IPS-20b (cell line): ENCODE results near the gene COP1.
"Not testable (repeated sequence)": the region's sequence is repeated elsewhere in the genome, so short reads cannot be mapped to it uniquely, and the experiment has no call there.

Source experiments
- H3K27ac ChIP-seq: one replicate; pipeline ENCODE4 v1.5.1; 2013; ENCODE audit warnings: low read length
- H3K27me3 ChIP-seq: 2 replicates; pipeline ENCODE4 v1.6.1; 2013; ENCODE audit warnings: mild to moderate bottlenecking, low read length, inconsistent platforms; ENCODE audit not compliant: insufficient read depth
- H3K36me3 ChIP-seq: 2 replicates; pipeline ENCODE4 v1.6.1; 2013; ENCODE audit warnings: low read depth, mild to moderate bottlenecking, inconsistent platforms, low read length, moderate library complexity; ENCODE audit not compliant: insufficient read depth
- H3K4me1 ChIP-seq: 2 replicates; pipeline ENCODE4 v1.6.1; 2013; ENCODE audit warnings: mild to moderate bottlenecking, control low read depth, inconsistent platforms, low read length, moderate library complexity; ENCODE audit not compliant: insufficient read depth
- H3K4me3 ChIP-seq: 2 replicates; pipeline ENCODE4 v1.5.1; 2013; ENCODE audit warnings: mild to moderate bottlenecking, low read length, inconsistent platforms
- H3K9ac ChIP-seq: 2 replicates; pipeline ENCODE4 v1.6.1; 2013; ENCODE audit warnings: low read depth, mild to moderate bottlenecking, inconsistent platforms, low read length, moderate library complexity
- H3K9me3 ChIP-seq: 2 replicates; pipeline ENCODE4 v1.6.1; 2013; ENCODE audit warnings: mild to moderate bottlenecking, low read depth, low read length, inconsistent platforms; ENCODE audit not compliant: insufficient read depth

COP1 gene

DNA sequence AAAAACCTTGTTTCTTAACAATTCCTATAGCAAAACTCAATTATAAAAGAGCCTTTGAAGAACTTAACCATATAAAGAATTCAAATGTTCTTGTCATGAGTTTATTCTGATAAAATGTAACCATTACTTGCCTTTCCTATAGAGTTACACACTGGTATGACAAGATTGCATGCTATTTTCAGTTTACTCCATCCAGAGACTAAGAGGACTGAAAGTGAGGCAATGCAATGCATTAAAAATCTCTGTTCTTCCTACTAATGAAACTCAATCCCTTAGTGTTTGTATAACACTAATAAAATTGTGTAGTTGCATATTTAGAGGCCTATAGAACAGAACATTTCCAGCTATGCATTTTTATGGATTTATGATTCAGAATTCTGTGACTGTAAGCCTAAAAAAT lies 88.1 kb downstream of the COP1 start:
- H3K36me3 ChIP-seq = 0 out of 2 replicates have a peak, but pooled peaks cover 6% of the 10 kb centered on the region
- no peaks in the 10 kb centered on the region for H3K27me3 ChIP-seq
- no peak overlapping the region for H3K9ac ChIP-seq
- H3K27ac ChIP-seq = no peak overlapping the region
- H3K9me3 ChIP-seq = no peaks in the 10 kb centered on the region
- no peak overlapping the region for H3K4me3 ChIP-seq
- H3K4me1 ChIP-seq = no peaks in the 10 kb centered on the region

DNA sequence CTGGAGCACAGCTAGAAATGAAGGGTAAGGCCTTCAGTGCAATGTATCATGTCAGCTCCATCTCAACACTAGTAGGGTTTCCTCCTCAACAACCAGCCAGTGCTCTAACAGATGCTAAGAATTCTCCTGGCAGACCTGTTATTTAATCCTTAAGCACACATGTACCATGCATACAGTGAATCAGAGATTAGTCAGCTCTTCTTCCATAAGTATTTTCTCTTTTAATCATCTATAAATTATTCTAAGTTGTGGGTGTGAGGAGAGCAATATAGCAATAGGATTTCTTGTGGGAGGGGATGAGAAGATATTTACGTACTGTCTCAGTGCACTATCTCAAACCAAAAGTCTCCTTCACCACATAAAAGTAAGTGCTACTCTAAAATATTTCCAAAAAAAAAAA lies 95.3 kb downstream of the COP1 start:
- Histone ChIP-seq H3K9ac (no peak overlapping the region), H3K27me3 (no peaks in the 10 kb centered on the region), H3K27ac (no peak overlapping the region), H3K4me1 (no peaks in the 10 kb centered on the region), H3K4me3 (no peak overlapping the region), H3K9me3 (no peaks in the 10 kb centered on the region), H3K36me3 (0 out of 2 replicates have a peak, but pooled peaks cover 6% of the 10 kb centered on the region)

DNA sequence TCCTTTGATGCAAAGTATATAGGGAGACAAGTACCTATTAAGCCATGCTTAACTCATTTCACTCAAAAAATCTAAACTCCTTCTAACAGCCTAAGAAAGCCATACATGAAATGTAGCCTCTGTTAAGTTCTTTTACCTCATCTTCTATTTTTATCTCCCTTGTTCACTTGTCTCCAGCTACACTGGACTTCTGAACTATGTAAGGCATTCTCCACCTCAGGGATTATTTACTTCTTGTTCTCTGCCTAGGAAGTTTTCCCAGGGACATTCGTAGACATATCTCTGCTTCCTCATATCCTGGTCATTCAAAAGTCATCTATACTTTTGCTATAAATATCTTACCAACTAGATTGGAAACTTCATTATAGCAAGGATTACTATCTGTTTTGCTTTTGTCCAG lies 96.9 kb downstream of the COP1 start:
- Histone ChIP-seq H3K9me3 (no peaks in the 10 kb centered on the region), H3K4me3 (no peak overlapping the region), H3K27me3 (no peaks in the 10 kb centered on the region), H3K36me3 (no peaks in the 10 kb centered on the region), H3K27ac (no peak overlapping the region), H3K4me1 (no peaks in the 10 kb centered on the region), H3K9ac (no peak overlapping the region)

DNA sequence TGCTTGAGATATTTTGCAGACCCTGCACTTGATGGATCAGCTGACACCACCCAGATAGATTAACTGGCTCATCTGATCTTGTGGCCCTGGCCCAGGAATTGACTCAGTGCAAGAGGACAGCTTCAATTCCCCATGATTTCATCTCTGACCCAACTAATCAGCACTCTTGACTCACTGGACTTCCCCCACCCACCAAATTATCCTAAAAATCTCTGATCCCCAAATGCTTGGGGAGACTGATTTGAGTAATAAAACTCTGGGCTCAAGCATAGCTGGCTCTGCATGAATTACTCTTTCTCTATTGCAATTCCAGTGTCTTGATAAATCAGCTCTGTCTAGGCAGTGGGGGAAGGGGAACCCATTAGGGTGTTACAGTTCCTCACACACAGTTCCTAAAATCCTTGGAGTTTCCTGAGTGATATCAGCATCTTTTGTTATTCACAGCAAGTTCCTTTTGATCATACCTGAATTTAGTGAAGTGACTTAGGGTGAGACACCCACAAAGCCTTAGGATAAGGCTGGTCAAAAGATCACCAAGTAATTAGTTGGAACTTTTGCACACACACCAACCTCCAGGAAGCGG lies 104.2 kb downstream of the COP1 start:
- Histone ChIP-seq H3K9ac (no peak overlapping the region), H3K9me3 (peaks cover 14% of the 10 kb centered on the region; the same call in 1 of the 2 replicates), H3K4me3 (no peak overlapping the region), H3K4me1 (peaks cover 4% of the 10 kb centered on the region), H3K27me3 (no peaks in the 10 kb centered on the region), H3K27ac (no peak overlapping the region), H3K36me3 (peaks cover 18% of the 10 kb centered on the region; the same call in 1 of the 2 replicates)

DNA sequence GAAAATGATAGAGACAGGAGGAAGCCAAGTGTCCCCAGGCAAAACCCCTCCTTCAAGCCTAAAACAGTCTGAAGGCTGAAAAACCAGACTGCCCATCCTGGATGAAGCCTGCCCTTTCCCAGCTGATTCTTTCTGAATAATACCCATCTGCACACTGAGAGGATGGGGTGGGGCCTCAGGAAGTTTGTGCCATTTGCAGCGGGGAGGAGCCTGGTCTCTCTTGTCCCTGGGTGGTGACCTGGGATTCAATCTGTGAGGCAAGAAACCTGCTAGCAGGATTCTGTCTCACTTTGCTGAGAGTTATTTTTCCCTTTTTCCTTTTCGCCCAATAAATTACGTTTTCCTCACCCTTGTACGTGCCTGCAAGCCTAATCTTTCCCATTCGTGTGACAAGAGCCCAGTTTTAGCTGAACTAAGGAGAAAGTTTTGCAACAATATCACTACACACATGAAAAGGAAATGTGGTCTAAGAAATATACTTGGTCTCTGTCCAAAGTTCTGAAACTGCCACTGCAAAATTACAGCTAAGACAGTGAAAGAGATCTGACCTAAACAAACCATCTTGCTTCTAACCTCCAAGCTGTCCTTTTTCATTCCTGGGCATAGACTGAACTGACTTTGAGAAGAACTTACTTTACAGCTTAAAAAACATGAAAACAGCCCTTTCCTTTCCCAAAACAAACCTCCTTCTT lies 105.0 kb downstream of the COP1 start:
- Histone ChIP-seq H3K9me3 (peaks cover 14% of the 10 kb centered on the region; the same call in 1 of the 2 replicates), H3K36me3 (peaks cover 18% of the 10 kb centered on the region; the same call in 1 of the 2 replicates), H3K4me1 (peaks cover 4% of the 10 kb centered on the region), H3K4me3 (no peak overlapping the region), H3K27ac (no peak overlapping the region), H3K27me3 (no peaks in the 10 kb centered on the region), H3K9ac (no peak overlapping the region)

DNA sequence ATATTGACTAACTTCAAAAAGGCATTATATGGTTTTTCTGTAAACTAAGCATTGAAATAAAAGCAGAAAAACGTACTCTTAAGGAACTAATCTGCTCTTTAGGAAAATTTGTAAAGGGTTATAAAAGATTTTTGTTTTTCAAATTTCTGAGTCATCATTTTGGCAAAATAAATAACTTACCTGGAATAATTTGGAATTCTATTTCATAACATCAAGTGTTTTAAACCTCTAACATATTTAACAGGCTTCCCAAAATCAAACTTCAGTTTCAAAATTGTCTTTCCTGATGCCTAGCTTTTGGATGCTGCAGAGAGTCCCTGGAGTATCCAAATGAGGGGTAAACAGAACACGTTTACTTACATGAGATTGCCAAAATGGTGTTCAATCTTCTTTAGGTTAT lies 108.5 kb downstream of the COP1 start:
- Histone ChIP-seq H3K9me3 (peaks cover 14% of the 10 kb centered on the region; the same call in 1 of the 2 replicates), H3K9ac (no peak overlapping the region), H3K27ac (no peak overlapping the region), H3K4me1 (peaks cover 4% of the 10 kb centered on the region), H3K27me3 (no peaks in the 10 kb centered on the region), H3K36me3 (peaks cover 18% of the 10 kb centered on the region; the same call in 1 of the 2 replicates), H3K4me3 (no peak overlapping the region)

DNA sequence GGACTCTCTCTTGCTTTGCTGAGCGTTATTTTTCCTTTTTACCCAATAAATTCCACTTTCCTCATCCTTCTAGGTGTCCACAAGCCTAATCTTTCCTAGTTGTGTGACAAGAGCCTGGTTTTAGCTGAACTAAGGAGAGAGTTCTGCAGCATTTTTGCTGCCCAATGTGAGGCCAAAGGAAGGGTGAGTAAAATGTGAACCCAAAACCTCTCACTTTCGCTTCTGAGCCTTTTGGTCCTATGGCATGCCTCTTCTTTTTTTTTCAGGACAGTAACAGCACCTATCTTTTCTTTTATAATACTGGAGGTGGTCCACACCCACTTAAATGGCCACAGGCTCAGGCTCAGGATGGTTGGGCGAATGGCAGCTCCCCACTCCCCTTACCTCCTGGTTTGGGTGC lies 111.1 kb downstream of the COP1 start:
- Histone ChIP-seq H3K27ac (no peak overlapping the region), H3K4me1 (peaks cover under 1% of the 10 kb centered on the region; the same call in 1 of the 2 replicates), H3K36me3 (peaks cover 18% of the 10 kb centered on the region; the same call in 1 of the 2 replicates), H3K27me3 (no peaks in the 10 kb centered on the region), H3K9ac (no peak overlapping the region), H3K4me3 (no peak overlapping the region), H3K9me3 (peaks cover 14% of the 10 kb centered on the region; the same call in 1 of the 2 replicates)

- Histone ChIP-seq H3K27me3 (no peaks in the 10 kb centered on the region), H3K27ac (no peak overlapping the region), H3K4me1 (peaks cover 8% of the 10 kb centered on the region; the same call in 1 of the 2 replicates), H3K4me3 (no peak overlapping the region), H3K9me3 (no peaks in the 10 kb centered on the region), H3K9ac (no peak overlapping the region), H3K36me3 (no peaks in the 10 kb centered on the region)
Measured at GRCh38 chr1:176090766-176091165, 116.3 kb downstream of the COP1 start.

DNA sequence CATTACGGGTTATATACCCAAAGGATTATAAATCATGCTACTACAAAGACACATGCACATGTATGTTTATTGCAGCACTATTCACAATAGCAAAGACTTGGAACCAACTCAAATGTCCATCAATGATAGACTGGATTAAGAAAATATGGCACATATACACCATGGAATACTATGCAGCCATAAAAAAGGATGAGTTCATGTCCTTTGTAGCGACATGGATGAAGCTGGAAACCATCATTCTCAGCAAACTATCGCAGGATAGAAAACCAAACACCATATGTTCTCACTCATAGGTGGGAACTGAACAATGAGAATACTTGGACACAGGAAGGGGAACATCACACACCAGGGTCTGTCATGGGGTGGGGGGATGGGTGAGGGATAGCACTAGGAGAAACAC lies 119.3 kb downstream of the COP1 start:
- not testable (repeated sequence) for H3K27me3 ChIP-seq, H3K9ac ChIP-seq, H3K4me3 ChIP-seq, H3K4me1 ChIP-seq, H3K27ac ChIP-seq, H3K36me3 ChIP-seq, H3K9me3 ChIP-seq

DNA sequence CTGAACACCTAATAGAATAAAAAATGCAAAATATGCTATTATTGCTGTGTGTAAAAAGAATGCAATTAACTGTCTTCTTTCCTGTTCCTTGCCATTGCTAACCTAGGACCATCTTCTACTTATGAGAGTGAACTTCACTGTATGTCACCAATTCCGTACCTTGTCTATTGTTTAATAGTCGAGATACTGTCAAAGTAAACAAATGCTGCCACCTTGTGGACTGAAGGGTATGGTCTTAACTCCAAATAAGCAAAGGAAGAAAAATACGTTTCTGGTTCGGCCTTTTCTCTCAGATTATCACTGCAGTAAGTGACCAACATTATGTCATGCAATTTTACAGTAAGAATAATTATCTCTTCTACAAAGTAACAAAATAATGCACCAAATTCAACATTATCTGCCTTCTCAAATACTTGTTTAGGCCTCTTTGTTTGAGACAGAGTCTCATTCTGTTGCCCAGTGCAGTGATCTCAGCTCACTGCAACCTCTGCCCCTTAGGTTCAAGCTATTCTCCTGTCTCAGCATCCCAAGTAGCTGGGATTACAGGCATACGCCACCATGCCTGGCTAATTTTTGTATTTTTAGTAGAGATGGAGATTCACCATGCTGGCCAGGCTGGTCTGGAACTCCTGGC lies 133.4 kb downstream of the COP1 start:
- no peak overlapping the region for H3K27ac ChIP-seq
- H3K4me1 ChIP-seq = no peaks in the 10 kb centered on the region
- no peaks in the 10 kb centered on the region; the same call in 1 of the 2 replicates for H3K9me3 ChIP-seq
- no peaks in the 10 kb centered on the region; the same call in 1 of the 2 replicates for H3K36me3 ChIP-seq
- no peak overlapping the region for H3K4me3 ChIP-seq
- no peaks in the 10 kb centered on the region for H3K27me3 ChIP-seq
- H3K9ac ChIP-seq = no peak overlapping the region

GRCh38 chr1:176068901-176069300 lies 138.2 kb downstream of the COP1 start:
- Histone ChIP-seq H3K36me3 (no peaks in the 10 kb centered on the region; the same call in 1 of the 2 replicates), H3K9me3 (no peaks in the 10 kb centered on the region), H3K9ac (no peak overlapping the region), H3K4me1 (no peaks in the 10 kb centered on the region), H3K27me3 (no peaks in the 10 kb centered on the region), H3K4me3 (no peak overlapping the region), H3K27ac (no peak overlapping the region)

DNA sequence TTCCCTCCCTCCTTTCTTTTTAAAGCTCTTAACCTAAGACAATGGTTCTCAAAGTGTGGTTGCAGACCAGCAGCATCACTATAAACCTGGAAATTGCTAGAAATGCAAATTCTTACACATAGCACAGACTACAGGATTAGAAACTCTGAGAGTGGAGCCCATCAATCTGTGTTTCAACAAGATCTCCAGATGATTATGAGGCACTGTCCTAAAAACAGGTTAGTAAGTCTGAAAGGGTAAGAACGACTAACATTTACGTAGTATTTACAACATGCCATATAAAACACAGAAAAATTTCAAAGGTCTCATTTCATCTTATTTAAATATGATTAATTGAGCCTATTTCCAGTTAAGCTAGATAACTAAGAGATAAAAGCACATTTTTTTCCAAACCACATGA lies 138.8 kb downstream of the COP1 start:
- no peaks in the 10 kb centered on the region; the same call in 1 of the 2 replicates for H3K36me3 ChIP-seq
- no peaks in the 10 kb centered on the region for H3K4me1 ChIP-seq
- H3K27ac ChIP-seq = no peak overlapping the region
- H3K4me3 ChIP-seq = no peak overlapping the region
- no peaks in the 10 kb centered on the region for H3K27me3 ChIP-seq
- no peak overlapping the region for H3K9ac ChIP-seq
- no peaks in the 10 kb centered on the region for H3K9me3 ChIP-seq
